WI38 (cell line): ENCODE data around the gene NLRC4.
"Not testable (repeated sequence)": the region's sequence is repeated elsewhere in the genome, so short reads cannot be mapped to it uniquely, and the experiment has no call there.

Experiments
- H3K4me3 ChIP-seq: 2 replicates; pipeline ENCODE4 v1.5.1; 2011; ENCODE audit warnings: low read depth, mild to moderate bottlenecking, control low read depth, low read length
- CTCF ChIP-seq: IDR thresholded peaks from 2 replicates; pipeline ENCODE4 v1.5.1; 2012; ENCODE audit warnings: low read depth, mild to moderate bottlenecking, control low read depth, low read length

NLRC4 gene

GRCh38 chr2:32264422-32265105 lies at the start of gene NLRC4:
TSS of gene NLRC4 (minus strand) at chr2:32264886. CDS start at chr2:32256775, 8,111 bp downstream.
- no peak within 1 kb of the TSS for H3K4me3 ChIP-seq
- no peak for TF ChIP-seq CTCF

- H3K4me3 ChIP-seq, result no peak overlapping the region
- no peak for TF ChIP-seq CTCF
Observed at GRCh38 chr2:32310577-32310976, 45.9 kb upstream of the NLRC4 start.

- not testable (repeated sequence) for H3K4me3 ChIP-seq
Observed at GRCh38 chr2:32293966-32294562, 29.4 kb upstream of the NLRC4 start.

GRCh38 chr2:32293493-32293892 lies 28.8 kb upstream of the NLRC4 start:
- not testable (repeated sequence) for H3K4me3 ChIP-seq

- no peak overlapping the region for H3K4me3 ChIP-seq
- TF ChIP-seq CTCF, result no peak
Observed at GRCh38 chr2:32291746-32292145, 27.1 kb upstream of the NLRC4 start.

- no peak overlapping the region for H3K4me3 ChIP-seq
- no peak for TF ChIP-seq CTCF
Observed at GRCh38 chr2:32290000-32290339, 25.3 kb upstream of the NLRC4 start.

GRCh38 chr2:32289165-32289999 lies 24.7 kb upstream of the NLRC4 start:
- TF ChIP-seq CTCF, result no peak
- no peak overlapping the region for H3K4me3 ChIP-seq

GRCh38 chr2:32284321-32284720 lies 19.6 kb upstream of the NLRC4 start:
- no peak overlapping the region for H3K4me3 ChIP-seq

More at GRCh38 chr2:32284321-32284720, 19.6 kb upstream of the NLRC4 start:
- no peak for TF ChIP-seq CTCF
